GM12878 (cell line): ENCODE results near the gene B4GALT3. TPM values are rescaled to one million over a fixed set of nuclear protein-coding genes. Genes with fewer than 3 reads are reported as not detected.

ENCODE experiments used
- ATAC-seq: fragments of 200-7000 bp; cut with Tn5 transposase; 3 replicates; pipeline ENCODE4 v1.9.1; 2020; ENCODE audit warnings: mild to moderate bottlenecking, moderate library complexity
- BruUV-seq: library from RNA; stranded (reverse); fragments of 400-500 nt; replicated peaks from 2 replicates; lab custom pipeline; 2021; lab: Mats Ljungman, UMichigan
- CTCF ChIA-PET: fragments of 300-600 bp; sonication (Branson Sonifier 250); formaldehyde crosslinking; extraction: SDS; loops from one replicate; lab custom pipeline; 2021; ENCODE audit warnings: inconsistent platforms; lab: Yijun Ruan, JAX
- POLR2A ChIA-PET: fragments of 350-600 bp; formaldehyde crosslinking; extraction: SDS; loops from one replicate; lab custom pipeline; 2021; ENCODE audit warnings: inconsistent platforms; lab: Charles Lee
- RAD21 ChIA-PET: fragments of 300-600 bp; sonication (Branson Sonifier 250); formaldehyde crosslinking; loops from one replicate; lab custom pipeline; 2023; ENCODE audit warnings: antibody characterized with exemption; ENCODE audit not compliant: unreplicated experiment; lab: Charles Lee
- SMC1A ChIA-PET: fragments of 300-600 bp; sonication (Branson Sonifier 250); formaldehyde crosslinking; loops from one replicate; lab custom pipeline; 2023; ENCODE audit not compliant: unreplicated experiment, uncharacterized antibody; lab: Charles Lee
- DNase-seq: peaks from one replicate; pipeline ENCODE4 v3.0.0-alpha.2; 2011; ENCODE audit warnings: low read depth, low spot score
- FAIRE-seq: peaks from 3 replicates; lab custom pipeline; 2011; peaks lifted over from hg19 to GRCh38; lab: Jason Lieb, UNC
- H2AFZ ChIP-seq: 2 replicates; pipeline ENCODE4 v1.6.0; 2011; ENCODE audit warnings: low read depth, low read length, control low read depth; ENCODE audit not compliant: control insufficient read depth
- H3K27ac ChIP-seq: 2 replicates; pipeline ENCODE4 v1.5.1; 2011; ENCODE audit warnings: control low read depth; ENCODE audit not compliant: control insufficient read depth, insufficient read depth
- H3K27me3 ChIP-seq, 2 experiments: replicated peaks in 1 of 2; 2 replicates each; pipeline versions ENCODE4 v1.6.0 to v1.6.1; 2011; ENCODE audit warnings: low read length in 1 of 2; ENCODE audit not compliant: control insufficient read depth in 2 of 2, insufficient read depth in 2 of 2
- H3K36me3 ChIP-seq, 2 experiments: 2 replicates each; pipeline ENCODE4 v1.5.1; 2011; ENCODE audit warnings: low read length in 1 of 2; ENCODE audit not compliant: control insufficient read depth in 2 of 2, insufficient read depth in 2 of 2
- H3K4me1 ChIP-seq: 2 replicates; pipeline ENCODE4 v1.6.1; 2011; ENCODE audit warnings: mild to moderate bottlenecking, low read length, moderate library complexity, mixed read lengths; ENCODE audit not compliant: control insufficient read depth, insufficient read depth
- H3K4me2 ChIP-seq: 2 replicates; pipeline ENCODE4 v1.6.0; 2011; ENCODE audit warnings: control low read depth; ENCODE audit not compliant: control insufficient read depth, insufficient read depth
- H3K4me3 ChIP-seq: fragments of 200-600 bp; sonication (generic); 2 replicates; pipeline ENCODE4 v1.5.1; 2016
- H3K79me2 ChIP-seq: 2 replicates; pipeline ENCODE4 v1.6.0; 2011; ENCODE audit warnings: low read length; ENCODE audit not compliant: control insufficient read depth, insufficient read depth
- H3K9ac ChIP-seq: 2 replicates; pipeline ENCODE4 v1.8.0; 2011; ENCODE audit warnings: low read length, control low read depth, mixed read lengths; ENCODE audit not compliant: control insufficient read depth, insufficient read depth
- H3K9me3 ChIP-seq: replicated peaks from 3 replicates; pipeline ENCODE4 v1.5.1; 2011; ENCODE audit warnings: mild to moderate bottlenecking, low read length; ENCODE audit not compliant: control insufficient read depth, insufficient read depth
- H4K20me1 ChIP-seq: 2 replicates; pipeline ENCODE4 v1.6.0; 2011; ENCODE audit not compliant: control insufficient read depth, insufficient read depth
- CEBPZ ChIP-seq: fragments of 150-350 bp; IDR thresholded peaks from 2 replicates; pipeline ENCODE4 v1.6.1; 2016; ENCODE audit warnings: low read depth, low read length
- E2F8 ChIP-seq: fragments of 450-650 bp; IDR thresholded peaks from 2 replicates; pipeline ENCODE4 v1.6.1; 2018; ENCODE audit warnings: mild to moderate bottlenecking, low read depth, moderate library complexity; ENCODE audit not compliant: partially characterized antibody
- EED ChIP-seq: sonication (generic); IDR thresholded peaks from 2 replicates; pipeline ENCODE4 v1.6.1; 2016; ENCODE audit warnings: antibody characterized with exemption, low read depth
- GATAD2B ChIP-seq: fragments of 450-650 bp; conservative IDR thresholded peaks from 2 replicates; pipeline ENCODE4 v1.6.1; 2017; ENCODE audit warnings: low read depth, mild to moderate bottlenecking, moderate library complexity
- IKZF2 ChIP-seq, 2 experiments: fragments of 450-650 bp; IDR thresholded peaks; 2 replicates each; pipeline ENCODE4 v1.6.1; 2017; ENCODE audit warnings: mild to moderate bottlenecking in 2 of 2, moderate library complexity in 2 of 2
- NR2C2 ChIP-seq: IDR thresholded peaks from 2 replicates; pipeline ENCODE4 v1.6.1; 2011; ENCODE audit warnings: borderline replicate concordance, low read depth; ENCODE audit not compliant: control insufficient read depth, insufficient read length
- POLR2A ChIP-seq: IDR thresholded peaks from 2 replicates; pipeline ENCODE4 v1.6.1; 2011; ENCODE audit warnings: low read depth, mild to moderate bottlenecking, low read length
- SIX5 ChIP-seq: IDR thresholded peaks from 2 replicates; pipeline ENCODE4 v1.6.1; 2011; ENCODE audit warnings: mild to moderate bottlenecking, low read depth, low read length, moderate library complexity; ENCODE audit not compliant: severe bottlenecking
- SMC3 ChIP-seq: IDR thresholded peaks from 2 replicates; pipeline ENCODE4 v1.6.1; 2011; ENCODE audit warnings: low read length, improper control_type of control experiment, borderline replicate concordance
- TAF1 ChIP-seq: IDR thresholded peaks from 2 replicates; pipeline ENCODE4 v1.6.1; 2011; ENCODE audit warnings: mild to moderate bottlenecking, low read depth, low read length, borderline replicate concordance
- ZNF274 ChIP-seq: IDR thresholded peaks from one replicate; pipeline ENCODE4 v1.8.0; 2011; ENCODE audit not compliant: insufficient read length, insufficient read depth
- ZSCAN29 ChIP-seq: fragments of 450-650 bp; IDR thresholded peaks from 2 replicates; pipeline ENCODE4 v1.6.1; 2017; ENCODE audit warnings: mild to moderate bottlenecking, moderate library complexity
- WGBS: methylation state at CpG from one replicate; pipeline ENCODE4 v1.1.6; 2016; ENCODE audit warnings: low lambda C conversion rate; ENCODE audit not compliant: insufficient replicate concordance, insufficient coverage; ENCODE audit errors: missing lambda C conversion rate; 5-methylcytosine and 5-hydroxymethylcytosine counted together
- in situ Hi-C: fragments of 300-500 bp; cut with MboI; formaldehyde crosslinking; loops from 9 replicates; pipeline ENCODE4 v1.14.3; 2018; ENCODE audit warnings: mixed read lengths
- intact Hi-C: fragments of 100-400 bp; cut with micrococcal nuclease; formaldehyde crosslinking; loops from one replicate; pipeline ENCODE4 v1.14.2; 2022; ENCODE audit not compliant: unreplicated experiment
- polyA plus RNA-seq, 11 experiments: library from polyadenylated mRNA; depleted of rRNA in 4 of 11; unstranded in 6 of 11; stranded (reverse) in 5 of 11; fragments of >200 nt; fragmentation: Nextera tagmentation in 4 of 11; fragmentation: Illumina TruSeq in 1 of 11; extraction: Ambion mirVana in 4 of 11; extraction: Trizol in 1 of 11; gene quantifications; 1 replicate in 1 of 11; 2 replicates in 10 of 11; pipeline versions ENCODE4 v1.2.1 to v1.2.3, GENCODE V29; 2011 to 2016; ENCODE audit warnings: inconsistent platforms in 2 of 11, missing spikeins in 2 of 11, low read depth in 1 of 11
- total RNA-seq, 4 experiments: library from RNA; depleted of rRNA in 3 of 4; stranded (reverse); fragments of >200 nt in 3 of 4; fragmentation: Illumina TruSeq in 1 of 4; extraction: Trizol in 1 of 4; gene quantifications; 2 replicates each; pipeline versions ENCODE4 v1.2.1 to v1.2.3, GENCODE V29; 2013 to 2021
- TF ChIP-seq, protein P1 (sequence below): IDR thresholded peaks from 2 replicates; pipeline ENCODE4 v1.6.1; 2011; ENCODE audit warnings: low read depth, low read length, improper control_type of control experiment, borderline replicate concordance

The B4GALT3 gene
- total and polyA plus RNA-seq, 10 of the 15 experiments (the other 5 are each of a cell fraction or from before 2014, with no cell fraction given): 27.1 to 58.9 (median 42.6) TPM

DNA sequence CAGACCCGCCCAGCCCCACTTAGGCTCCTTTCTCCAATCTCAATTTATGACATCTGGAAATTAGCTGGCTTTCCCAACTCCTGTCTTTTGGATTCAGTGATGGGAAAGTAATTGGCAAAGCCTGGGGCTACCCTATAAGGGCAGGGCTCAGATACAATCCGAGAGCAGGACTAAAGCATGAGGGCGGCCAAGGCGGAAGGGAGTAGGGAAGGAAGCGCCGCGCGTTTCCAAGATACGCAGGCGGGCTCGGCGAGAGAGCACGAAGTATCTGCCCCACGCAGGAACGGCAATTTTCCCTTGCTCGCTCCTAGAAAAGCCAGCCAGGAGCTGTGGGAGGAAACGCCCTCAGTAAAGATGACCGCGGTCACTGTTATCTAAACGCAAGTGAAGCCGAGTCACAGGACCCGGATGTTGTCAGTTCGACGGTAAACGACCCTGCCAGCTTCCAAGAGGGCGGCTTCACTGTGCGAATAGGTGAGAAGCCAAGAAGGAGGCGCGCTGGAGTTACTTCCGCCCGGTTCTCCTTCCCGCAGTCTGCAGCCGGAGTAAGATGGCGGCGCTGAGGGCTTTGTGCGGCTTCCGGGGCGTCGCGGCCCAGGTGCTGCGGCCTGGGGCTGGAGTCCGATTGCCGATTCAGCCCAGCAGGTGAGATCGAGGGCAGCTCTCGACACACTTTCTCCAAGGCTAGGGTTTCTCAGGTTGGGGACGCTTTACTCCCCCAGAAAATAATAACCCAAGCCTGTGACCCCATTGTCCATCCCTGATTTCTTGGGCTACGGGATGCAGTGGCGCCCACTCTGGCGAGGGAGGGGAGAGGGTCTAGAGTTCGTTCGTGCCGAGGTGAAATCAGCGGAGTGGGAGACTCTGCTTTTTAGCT, 24.8 kb upstream of the B4GALT3 start, which contains the start of gene NDUFS2:
Gene NDUFS2 (plus strand): TSS at position 532 of the 877 bp plus-strand sequence. CDS start 19 bp downstream, at position 551.
- ATAC-seq (peak; percentile 99), FAIRE-seq (peak; percentile 99), DNase-seq (peak; percentile 94)
- ChIA-PET POLR2A (interaction anchor here (0.5 to 3.0 kb wide), 17 partner anchors 8 to 192 kb away, joined by 3 to 24 read pairs (median 5); partner anchors contain the start of genes B4GALT3, CFAP126, FCER1G and PPOX), SMC1A (interaction anchor here (0.6 to 8.1 kb wide), 21 partner anchors 9 to 189 kb away, joined by 3 to 66 read pairs (median 4); partner anchors contain the start of genes CFAP126, PPOX, SDHC and TOMM40L), CTCF (interaction anchor here (0.7 to 13.6 kb wide), 17 partner anchors 9 to 226 kb away, joined by 3 to 385 read pairs (median 6); partner anchors contain the start of genes APOA2, FCER1G, PPOX and TOMM40L), RAD21 (interaction anchor here (0.8 to 6.6 kb wide), 10 partner anchors 11 to 181 kb away, joined by 3 to 72 read pairs (median 6); partner anchors contain the start of genes CFAP126, PPOX and TOMM40L)
- H3K79me2 ChIP-seq: peaks cover 20% of the 10 kb centered on the region
- peak within 1 kb of the TSS; percentile 94 for H3K9ac ChIP-seq
- peak within 1 kb of the TSS; percentile 96 for H3K4me2 ChIP-seq
- in situ Hi-C loops (no loop called here), intact Hi-C loops (loop anchor here (2.0 kb wide), 1 partner anchor 23 kb away; no protein-coding TSS in a partner anchor)
- peak within 1 kb of the TSS; percentile 95 for H3K4me3 ChIP-seq
- peaks cover 0 to 8% of the 10 kb centered on the region in 2 experiments; a peak in 1 of 4 replicates for H3K36me3 ChIP-seq
- BruUV-seq: no TSS peak
- peak within 1 kb of the TSS; percentile 99 for H2AFZ ChIP-seq
- 7% methylated on average over 53 of the region's 53 CpGs for WGBS
- H3K4me1 ChIP-seq: peaks cover 21% of the 10 kb centered on the region
- no peaks in the 10 kb centered on the region for H3K9me3 ChIP-seq
- H3K27ac ChIP-seq: peak within 1 kb of the TSS; percentile 86
- no peaks in the 10 kb centered on the region for H3K27me3 ChIP-seq
- H4K20me1 ChIP-seq: no peaks in the 10 kb centered on the region
- TF ChIP-seq, protein P1, sequence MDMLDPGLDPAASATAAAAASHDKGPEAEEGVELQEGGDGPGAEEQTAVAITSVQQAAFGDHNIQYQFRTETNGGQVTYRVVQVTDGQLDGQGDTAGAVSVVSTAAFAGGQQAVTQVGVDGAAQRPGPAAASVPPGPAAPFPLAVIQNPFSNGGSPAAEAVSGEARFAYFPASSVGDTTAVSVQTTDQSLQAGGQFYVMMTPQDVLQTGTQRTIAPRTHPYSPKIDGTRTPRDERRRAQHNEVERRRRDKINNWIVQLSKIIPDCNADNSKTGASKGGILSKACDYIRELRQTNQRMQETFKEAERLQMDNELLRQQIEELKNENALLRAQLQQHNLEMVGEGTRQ: no peak; the same call in 1 of the 2 replicates
- TF ChIP-seq SMC3 (no peak), POLR2A (peak; percentile 96), ZNF274 (no peak), CEBPZ (no peak), ZSCAN29 (no peak), EED (no peak), TAF1 (peak; percentile 98), GATAD2B (0 out of 2 replicates have a peak, but pooled peaks have one; percentile 62), E2F8 (peak; percentile 83), NR2C2 (no peak), SIX5 (peak; percentile 95), IKZF2 (IDR thresholded peaks at IDR 0.05) (peak; percentile 38 to 41; a peak in 3 of 4 replicates)
